Measurements from ENCODE around the gene AUH.

GRCh38 chr9:91331849-91332248, 29.9 kb downstream of the AUH start:
- no peak for TF ChIP-seq CTCF (IDR thresholded peaks at IDR 0.05)
- TF ChIP-seq EZH2 (IDR thresholded peaks at IDR 0.05; ENCODE audit: borderline replicate concordance, insufficient read depth, low read depth, low read length, poor library complexity, severe bottlenecking): no peak

Measured in B cell (primary cell).